HCT116 (cell line): ENCODE measurements around the gene SLC25A10.

Experiments
- FOSL1 ChIP-seq: IDR thresholded peaks from 2 replicates; pipeline ENCODE4 v1.6.1; 2012; ENCODE audit warnings: low read depth
- POLR2A ChIP-seq: IDR thresholded peaks from 2 replicates; pipeline ENCODE4 v1.7.0; 2011; ENCODE audit warnings: borderline replicate concordance; ENCODE audit not compliant: insufficient read depth, insufficient read length; ENCODE audit errors: extremely low read depth
- POLR2AphosphoS5 ChIP-seq: IDR thresholded peaks from 2 replicates; pipeline ENCODE4 v1.6.1; 2011; ENCODE audit warnings: mild to moderate bottlenecking, low read depth, low read length, moderate library complexity
- RAD21 ChIP-seq: IDR thresholded peaks from 2 replicates; pipeline ENCODE4 v1.6.1; 2012; ENCODE audit warnings: low read depth, mild to moderate bottlenecking
- SRF ChIP-seq: IDR thresholded peaks from 2 replicates; pipeline ENCODE4 v1.6.1; 2012; ENCODE audit warnings: low read depth
- YY1 ChIP-seq: IDR thresholded peaks from 2 replicates; pipeline ENCODE4 v1.6.1; 2011; ENCODE audit warnings: low read length, low read depth, moderate library complexity, mild to moderate bottlenecking; ENCODE audit not compliant: insufficient replicate concordance; ENCODE audit errors: extremely low read depth
- ZNF274 ChIP-seq: fragments of 200-500 bp; sonication (Bioruptor generic); IDR thresholded peaks from 2 replicates; pipeline ENCODE4 v1.6.1; 2014; ENCODE audit warnings: mild to moderate bottlenecking, low read depth, low read length, inconsistent platforms
- TF ChIP-seq, protein P1 (sequence below), 3 experiments: fragments of 200-600 bp in 1 of 3; sonication (generic) in 1 of 3; IDR thresholded peaks in 2 of 3; conservative IDR thresholded peaks in 1 of 3; 2 replicates each; pipeline ENCODE4 v1.5.1; 2012 to 2017; ENCODE audit warnings: low read depth in 2 of 3, low read length in 2 of 3, antibody characterized with exemption in 1 of 3, borderline replicate concordance in 1 of 3, control low read depth in 1 of 3, mild to moderate bottlenecking in 1 of 3, mixed read lengths in 1 of 3, mixed run types in 1 of 3, moderate library complexity in 1 of 3; ENCODE audit not compliant: insufficient read depth in 1 of 3

DNA sequence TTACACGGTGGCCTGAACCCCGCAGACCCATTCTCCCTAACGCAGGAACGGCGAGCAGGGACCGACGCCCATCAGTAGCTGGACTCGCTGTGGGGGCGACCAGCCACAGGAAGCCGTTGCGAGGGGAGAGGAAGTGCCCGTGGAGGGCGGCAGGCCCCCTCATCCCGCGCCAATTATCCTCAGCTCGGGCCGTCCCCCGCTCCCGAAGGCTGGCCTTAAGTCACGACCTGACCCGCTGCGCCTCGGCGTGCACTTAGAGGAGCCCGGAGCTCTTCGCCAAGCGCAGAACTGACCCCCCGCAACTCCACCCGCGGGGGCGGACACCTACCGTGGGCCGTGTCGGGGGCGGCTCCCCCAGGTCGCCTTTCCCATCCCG is 28.9 kb upstream of the SLC25A10 start:
- no peak for TF ChIP-seq RAD21
- no peak for TF ChIP-seq SRF
- TF ChIP-seq FOSL1, result no peak
- TF ChIP-seq ZNF274, result no peak
- no peak for TF ChIP-seq POLR2AphosphoS5
- TF ChIP-seq, protein P1, sequence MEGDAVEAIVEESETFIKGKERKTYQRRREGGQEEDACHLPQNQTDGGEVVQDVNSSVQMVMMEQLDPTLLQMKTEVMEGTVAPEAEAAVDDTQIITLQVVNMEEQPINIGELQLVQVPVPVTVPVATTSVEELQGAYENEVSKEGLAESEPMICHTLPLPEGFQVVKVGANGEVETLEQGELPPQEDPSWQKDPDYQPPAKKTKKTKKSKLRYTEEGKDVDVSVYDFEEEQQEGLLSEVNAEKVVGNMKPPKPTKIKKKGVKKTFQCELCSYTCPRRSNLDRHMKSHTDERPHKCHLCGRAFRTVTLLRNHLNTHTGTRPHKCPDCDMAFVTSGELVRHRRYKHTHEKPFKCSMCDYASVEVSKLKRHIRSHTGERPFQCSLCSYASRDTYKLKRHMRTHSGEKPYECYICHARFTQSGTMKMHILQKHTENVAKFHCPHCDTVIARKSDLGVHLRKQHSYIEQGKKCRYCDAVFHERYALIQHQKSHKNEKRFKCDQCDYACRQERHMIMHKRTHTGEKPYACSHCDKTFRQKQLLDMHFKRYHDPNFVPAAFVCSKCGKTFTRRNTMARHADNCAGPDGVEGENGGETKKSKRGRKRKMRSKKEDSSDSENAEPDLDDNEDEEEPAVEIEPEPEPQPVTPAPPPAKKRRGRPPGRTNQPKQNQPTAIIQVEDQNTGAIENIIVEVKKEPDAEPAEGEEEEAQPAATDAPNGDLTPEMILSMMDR (IDR thresholded peaks at IDR 0.05 in 2 of 3, conservative IDR thresholded peaks at IDR 0.05 in 1 of 3; ENCODE audit: borderline replicate concordance in 1 of 3, insufficient read depth in 1 of 3, low read depth in 2 of 3, low read length in 2 of 3), result no peak
- TF ChIP-seq YY1, result no peak
- no peak for TF ChIP-seq POLR2A
